A549 (cell line): ENCODE data around the gene RUNX1.

ENCODE experiments used
- CEBPB ChIP-seq, 2 experiments: fragments of >200 bp in 1 of 2; sonication (Bioruptor Twin) in 1 of 2; formaldehyde crosslinking in 1 of 2; IDR thresholded peaks; 2 replicates each; pipeline ENCODE4 v1.6.1; 2012 to 2016
- EP300 ChIP-seq, 2 experiments: fragments of >200 bp; sonication (Bioruptor Twin); formaldehyde crosslinking; IDR thresholded peaks; 2 replicates in 1 of 2; 3 replicates in 1 of 2; pipeline ENCODE4 v1.6.1; 2016 to 2017
- HOXB5 ChIP-seq: fragments of 250-450 bp; sonication (Bioruptor Pico); IDR thresholded peaks from 2 replicates; pipeline ENCODE4 v1.5.0; 2020; ENCODE audit warnings: mild to moderate bottlenecking, moderate library complexity
- JUN ChIP-seq, 2 experiments: fragments of >200 bp; sonication (Bioruptor Twin); formaldehyde crosslinking; IDR thresholded peaks; 2 replicates in 1 of 2; 3 replicates in 1 of 2; pipeline ENCODE4 v1.6.1; 2016 to 2017
- MYC ChIP-seq: IDR thresholded peaks from 2 replicates; pipeline ENCODE4 v1.6.1; 2012; ENCODE audit warnings: mild to moderate bottlenecking, inconsistent platforms, low read length, improper control_type of control experiment, borderline replicate concordance
- NPAS2 ChIP-seq: fragments of 250-450 bp; sonication (Bioruptor Pico); IDR thresholded peaks from 2 replicates; pipeline ENCODE4 v1.8.0; 2022; ENCODE audit warnings: mild to moderate bottlenecking, moderate library complexity, borderline replicate concordance
- PBX3 ChIP-seq: IDR thresholded peaks from 2 replicates; pipeline ENCODE4 v1.6.1; 2012
- PHF8 ChIP-seq: fragments of 200-600 bp; sonication (generic); IDR thresholded peaks from 2 replicates; pipeline ENCODE4 v1.6.1; 2016; ENCODE audit warnings: low read depth, mild to moderate bottlenecking, antibody characterized with exemption, moderate library complexity, borderline replicate concordance
- POLR2A ChIP-seq: IDR thresholded peaks from 2 replicates; pipeline ENCODE4 v1.6.1; 2012; ENCODE audit warnings: mild to moderate bottlenecking, low read length
- RCOR1 ChIP-seq: fragments of 150-350 bp; IDR thresholded peaks from 2 replicates; pipeline ENCODE4 v1.6.1; 2014; ENCODE audit warnings: antibody characterized with exemption, low read length, low read depth
- TF ChIP-seq, protein P1 (sequence below): fragments of >200 bp; sonication (Bioruptor Twin); formaldehyde crosslinking; IDR thresholded peaks from 3 replicates; pipeline ENCODE4 v1.5.1; 2016
- TF ChIP-seq, protein P2 (sequence below): fragments of 250-450 bp; sonication (Bioruptor Pico); IDR thresholded peaks from 2 replicates; pipeline ENCODE4 v1.5.0; 2020; ENCODE audit warnings: low read depth, mild to moderate bottlenecking, moderate library complexity

- TF ChIP-seq MYC (no peak), RCOR1 (no peak), NPAS2 (CRISPR knock-in tag) (no peak), HOXB5 (CRISPR knock-in tag) (no peak), POLR2A (no peak), PBX3 (no peak), EP300 (IDR thresholded peaks at IDR 0.05) (peak in 1 of 2 experiments; percentile 16; a peak in 1 of 5 replicates), PHF8 (no peak), JUN (IDR thresholded peaks at IDR 0.05) (peak in 1 of 2 experiments; percentile 39; a peak in 1 of 5 replicates), CEBPB (IDR thresholded peaks at IDR 0.05) (peak; percentile 41 to 50; a peak in 2 of 4 replicates)
- TF ChIP-seq, protein P1, sequence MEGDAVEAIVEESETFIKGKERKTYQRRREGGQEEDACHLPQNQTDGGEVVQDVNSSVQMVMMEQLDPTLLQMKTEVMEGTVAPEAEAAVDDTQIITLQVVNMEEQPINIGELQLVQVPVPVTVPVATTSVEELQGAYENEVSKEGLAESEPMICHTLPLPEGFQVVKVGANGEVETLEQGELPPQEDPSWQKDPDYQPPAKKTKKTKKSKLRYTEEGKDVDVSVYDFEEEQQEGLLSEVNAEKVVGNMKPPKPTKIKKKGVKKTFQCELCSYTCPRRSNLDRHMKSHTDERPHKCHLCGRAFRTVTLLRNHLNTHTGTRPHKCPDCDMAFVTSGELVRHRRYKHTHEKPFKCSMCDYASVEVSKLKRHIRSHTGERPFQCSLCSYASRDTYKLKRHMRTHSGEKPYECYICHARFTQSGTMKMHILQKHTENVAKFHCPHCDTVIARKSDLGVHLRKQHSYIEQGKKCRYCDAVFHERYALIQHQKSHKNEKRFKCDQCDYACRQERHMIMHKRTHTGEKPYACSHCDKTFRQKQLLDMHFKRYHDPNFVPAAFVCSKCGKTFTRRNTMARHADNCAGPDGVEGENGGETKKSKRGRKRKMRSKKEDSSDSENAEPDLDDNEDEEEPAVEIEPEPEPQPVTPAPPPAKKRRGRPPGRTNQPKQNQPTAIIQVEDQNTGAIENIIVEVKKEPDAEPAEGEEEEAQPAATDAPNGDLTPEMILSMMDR, result no peak
- TF ChIP-seq, protein P2, sequence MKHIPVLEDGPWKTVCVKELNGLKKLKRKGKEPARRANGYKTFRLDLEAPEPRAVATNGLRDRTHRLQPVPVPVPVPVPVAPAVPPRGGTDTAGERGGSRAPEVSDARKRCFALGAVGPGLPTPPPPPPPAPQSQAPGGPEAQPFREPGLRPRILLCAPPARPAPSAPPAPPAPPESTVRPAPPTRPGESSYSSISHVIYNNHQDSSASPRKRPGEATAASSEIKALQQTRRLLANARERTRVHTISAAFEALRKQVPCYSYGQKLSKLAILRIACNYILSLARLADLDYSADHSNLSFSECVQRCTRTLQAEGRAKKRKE, result no peak
Measured at GRCh38 chr21:34795548-34796180, 253.4 kb downstream of the RUNX1 start.
